Measurements from ENCODE around the gene CDK1. TPM values are rescaled to one million over a fixed set of nuclear protein-coding genes. Genes with fewer than 3 reads are reported as not detected.
A peak's percentile ranks its signal among the peaks of the same experiment; 100 is the strongest.

The CDK1 gene
- total RNA-seq, 1 donor from 2014 or later: 6.6 TPM

GRCh38 chr10:60732807-60733516, 45.3 kb upstream of the CDK1 start:
- no peaks in the 10 kb centered on the region for H3K36me3 Mint-ChIP-seq (ENCODE audit: low read depth, unreplicated experiment)
- Histone ChIP-seq H3K27me3 (ENCODE audit: insufficient read depth, low read length) (peaks cover 41% of the 10 kb centered on the region), H3K9ac (ENCODE audit: low read length) (peak overlapping the region; percentile 61), H3K9me3 (ENCODE audit: insufficient read depth, low read depth, low read length) (no peaks in the 10 kb centered on the region), H3K36me3 (ENCODE audit: insufficient read depth, low read length) (no peaks in the 10 kb centered on the region), H4K20me1 (ENCODE audit: insufficient read depth, low read length) (no peaks in the 10 kb centered on the region), H2AFZ (ENCODE audit: low read depth, low read length) (peak overlapping the region; percentile 76), H3K4me3 (ENCODE audit: insufficient read depth, low read depth, low read length) (peak overlapping the region; percentile 58), H3K27ac (ENCODE audit: low read depth, low read length) (no peak overlapping the region), H3K4me2 (ENCODE audit: low read length) (peak overlapping the region; percentile 87), H3K79me2 (ENCODE audit: insufficient read depth, low read length) (no peaks in the 10 kb centered on the region), H3K4me1 (ENCODE audit: insufficient read depth, low read length) (peaks cover 4% of the 10 kb centered on the region)
- peak overlapping the region; percentile 83 for H3K4me3 Mint-ChIP-seq (ENCODE audit: unreplicated experiment)
- FAIRE-seq (no peak), DNase-seq (ENCODE audit: low read depth) (no peak)
- peak overlapping the region; percentile 20 for H3K27ac Mint-ChIP-seq (ENCODE audit: unreplicated experiment)
- no peaks in the 10 kb centered on the region for H3K9me3 Mint-ChIP-seq (ENCODE audit: unreplicated experiment)
- peaks cover 11% of the 10 kb centered on the region for H3K4me1 Mint-ChIP-seq (ENCODE audit: low read depth, unreplicated experiment)
- peaks cover 18% of the 10 kb centered on the region for H3K27me3 Mint-ChIP-seq (ENCODE audit: low read depth, unreplicated experiment)
- TF ChIP-seq CTCF (IDR thresholded peaks at IDR 0.05; ENCODE audit: insufficient read depth, low read depth, low read length) (no peak), EZH2 (IDR thresholded peaks at IDR 0.05; ENCODE audit: insufficient read depth, low read length) (peak; percentile 44)

GRCh38 chr10:60733517-60733822, 44.8 kb upstream of the CDK1 start:
- H2AFZ ChIP-seq (ENCODE audit: low read depth, low read length): peak overlapping the region; percentile 76
- no peak overlapping the region for H3K27ac ChIP-seq (ENCODE audit: low read depth, low read length)
- Mint-ChIP-seq H3K27ac (ENCODE audit: unreplicated experiment) (no peak overlapping the region), H3K4me3 (ENCODE audit: unreplicated experiment) (no peak overlapping the region), H3K4me1 (ENCODE audit: low read depth, unreplicated experiment) (peaks cover 11% of the 10 kb centered on the region), H3K27me3 (ENCODE audit: low read depth, unreplicated experiment) (peaks cover 18% of the 10 kb centered on the region), H3K9me3 (ENCODE audit: unreplicated experiment) (no peaks in the 10 kb centered on the region), H3K36me3 (ENCODE audit: low read depth, unreplicated experiment) (no peaks in the 10 kb centered on the region)
- H4K20me1 ChIP-seq (ENCODE audit: insufficient read depth, low read length): no peaks in the 10 kb centered on the region
- H3K36me3 ChIP-seq (ENCODE audit: insufficient read depth, low read length): no peaks in the 10 kb centered on the region
- DNase-seq (ENCODE audit: low read depth) (no peak), FAIRE-seq (no peak)
- H3K27me3 ChIP-seq (ENCODE audit: insufficient read depth, low read length): peaks cover 41% of the 10 kb centered on the region
- no peaks in the 10 kb centered on the region for H3K9me3 ChIP-seq (ENCODE audit: insufficient read depth, low read depth, low read length)
- peaks cover 4% of the 10 kb centered on the region for H3K4me1 ChIP-seq (ENCODE audit: insufficient read depth, low read length)
- no peak for TF ChIP-seq CTCF (IDR thresholded peaks at IDR 0.05; ENCODE audit: insufficient read depth, low read depth, low read length)
- no peak for TF ChIP-seq EZH2 (IDR thresholded peaks at IDR 0.05; ENCODE audit: insufficient read depth, low read length)
- no peaks in the 10 kb centered on the region for H3K79me2 ChIP-seq (ENCODE audit: insufficient read depth, low read length)
- H3K4me2 ChIP-seq (ENCODE audit: low read length): peak overlapping the region; percentile 87
- H3K9ac ChIP-seq (ENCODE audit: low read length): peak overlapping the region; percentile 61
- peak overlapping the region; percentile 58 for H3K4me3 ChIP-seq (ENCODE audit: insufficient read depth, low read depth, low read length)

- no peak overlapping the region for H3K4me2 ChIP-seq (ENCODE audit: low read length)
- H3K9ac ChIP-seq (ENCODE audit: low read length): no peak overlapping the region
- H3K27me3 ChIP-seq (ENCODE audit: insufficient read depth, low read length): peaks cover 41% of the 10 kb centered on the region
- no peaks in the 10 kb centered on the region for H3K9me3 Mint-ChIP-seq (ENCODE audit: unreplicated experiment)
- peak overlapping the region; percentile 27 for H3K4me3 Mint-ChIP-seq (ENCODE audit: unreplicated experiment)
- no peaks in the 10 kb centered on the region for H4K20me1 ChIP-seq (ENCODE audit: insufficient read depth, low read length)
- no peak overlapping the region for H2AFZ ChIP-seq (ENCODE audit: low read depth, low read length)
- no peak for FAIRE-seq
- no peak overlapping the region for H3K27ac ChIP-seq (ENCODE audit: low read depth, low read length)
- H3K79me2 ChIP-seq (ENCODE audit: insufficient read depth, low read length): no peaks in the 10 kb centered on the region
- H3K9me3 ChIP-seq (ENCODE audit: insufficient read depth, low read depth, low read length): no peaks in the 10 kb centered on the region
- H3K4me3 ChIP-seq (ENCODE audit: insufficient read depth, low read depth, low read length): no peak overlapping the region
- H3K27ac Mint-ChIP-seq (ENCODE audit: unreplicated experiment): no peak overlapping the region
- H3K36me3 Mint-ChIP-seq (ENCODE audit: low read depth, unreplicated experiment): no peaks in the 10 kb centered on the region
- H3K27me3 Mint-ChIP-seq (ENCODE audit: low read depth, unreplicated experiment): peaks cover 18% of the 10 kb centered on the region
- H3K4me1 ChIP-seq (ENCODE audit: insufficient read depth, low read length): peaks cover 4% of the 10 kb centered on the region
- H3K36me3 ChIP-seq (ENCODE audit: insufficient read depth, low read length): no peaks in the 10 kb centered on the region
- DNase-seq (ENCODE audit: low read depth): no peak
- H3K4me1 Mint-ChIP-seq (ENCODE audit: low read depth, unreplicated experiment): peaks cover 11% of the 10 kb centered on the region
- TF ChIP-seq CTCF (IDR thresholded peaks at IDR 0.05; ENCODE audit: insufficient read depth, low read depth, low read length): no peak
- no peak for TF ChIP-seq EZH2 (IDR thresholded peaks at IDR 0.05; ENCODE audit: insufficient read depth, low read length)
Measured at GRCh38 chr10:60733826-60734225, 44.5 kb upstream of the CDK1 start.

Data from astrocyte (in vitro differentiated cells and primary cell).